HepG2 (cell line): Measurements from ENCODE around the gene RBM14. TPM values are rescaled to one million over a fixed set of nuclear protein-coding genes. Genes with fewer than 3 reads are reported as not detected.

Source experiments
- ARID3A ChIP-seq: IDR thresholded peaks from 2 replicates; pipeline ENCODE4 v1.6.1; 2012; ENCODE audit warnings: low read depth, low read length, improper control_type of control experiment
- FOXC1 ChIP-seq: sonication (generic); formaldehyde crosslinking; IDR thresholded peaks from 2 replicates; pipeline ENCODE4 v1.8.0; 2022; ENCODE audit warnings: mild to moderate bottlenecking, missing genetic modification reagents, borderline replicate concordance
- HIC2 ChIP-seq: sonication (generic); formaldehyde crosslinking; IDR thresholded peaks from 2 replicates; pipeline ENCODE4 v1.9.0; 2022; ENCODE audit warnings: low read depth, missing genetic modification reagents
- KLF6 ChIP-seq: IDR thresholded peaks from 2 replicates; pipeline ENCODE4 v1.8.0; 2016; ENCODE audit warnings: missing biosample characterization, missing genetic modification reagents
- MIER3 ChIP-seq: IDR thresholded peaks from 2 replicates; pipeline ENCODE4 v1.6.1; 2016; ENCODE audit warnings: missing compliant biosample characterization, borderline replicate concordance
- MLLT10 ChIP-seq: sonication (generic); formaldehyde crosslinking; IDR thresholded peaks from 2 replicates; pipeline ENCODE4 v1.4.0; 2020; ENCODE audit warnings: missing genetic modification reagents
- RXRA ChIP-seq: sonication (generic); formaldehyde crosslinking; IDR thresholded peaks from 2 replicates; pipeline ENCODE4 v1.5.1; 2020; ENCODE audit warnings: missing genetic modification reagents
- TBL1XR1 ChIP-seq: fragments of 150-350 bp; IDR thresholded peaks from 2 replicates; pipeline ENCODE4 v1.6.1; 2014; ENCODE audit warnings: borderline replicate concordance, low read length; ENCODE audit not compliant: partially characterized antibody
- U2AF2 ChIP-seq: fragments of 200-400 bp; formaldehyde crosslinking; IDR thresholded peaks from 2 replicates; pipeline ENCODE4 v1.6.1; 2017; ENCODE audit warnings: low read depth, mild to moderate bottlenecking, low read length
- ZNF232 ChIP-seq: sonication (generic); formaldehyde crosslinking; IDR thresholded peaks from 2 replicates; pipeline ENCODE4 v1.4.0; 2020; ENCODE audit warnings: missing genetic modification reagents, borderline replicate concordance
- ZNF33B ChIP-seq: sonication (generic); formaldehyde crosslinking; IDR thresholded peaks from 2 replicates; pipeline ENCODE4 v1.5.1; 2020; ENCODE audit warnings: mild to moderate bottlenecking, missing genetic modification reagents
- ZNF766 ChIP-seq: sonication (generic); formaldehyde crosslinking; IDR thresholded peaks from 2 replicates; pipeline ENCODE4 v1.5.0; 2020; ENCODE audit warnings: missing genetic modification reagents, borderline replicate concordance
- ZSCAN22 ChIP-seq: sonication (generic); formaldehyde crosslinking; IDR thresholded peaks from 2 replicates; pipeline ENCODE4 v1.4.0; 2020; ENCODE audit warnings: mild to moderate bottlenecking, missing genetic modification reagents
- polyA plus RNA-seq, 8 experiments: library from polyadenylated mRNA; depleted of rRNA in 3 of 8; stranded (reverse) in 7 of 8; unstranded in 1 of 8; fragments of >200 nt; fragmentation: Illumina TruSeq in 4 of 8; extraction: Trizol in 4 of 8; gene quantifications; 2 replicates each; pipeline versions ENCODE4 v1.2.1 to v1.2.3, GENCODE V29; 2011 to 2016; ENCODE audit warnings: low read depth in 4 of 8, missing spikeins in 1 of 8, mixed read lengths in 1 of 8; ENCODE audit not compliant: insufficient read depth in 1 of 8
- total RNA-seq, 5 experiments: library from RNA; depleted of rRNA; stranded (reverse); fragments of >200 nt; fragmentation: Illumina TruSeq; extraction: Trizol; gene quantifications; 2 replicates each; pipeline ENCODE4 v1.2.3, GENCODE V29; 2016; ENCODE audit warnings: low read depth in 1 of 5
- TF ChIP-seq, protein P1 (sequence below): sonication (generic); formaldehyde crosslinking; IDR thresholded peaks from 2 replicates; pipeline ENCODE4 v1.5.0; 2020; ENCODE audit warnings: mild to moderate bottlenecking, missing genetic modification reagents, borderline replicate concordance
- TF ChIP-seq, protein P2 (sequence below): sonication (generic); formaldehyde crosslinking; IDR thresholded peaks from 2 replicates; pipeline ENCODE4 v1.8.1; 2023; ENCODE audit warnings: mild to moderate bottlenecking, missing genetic modification reagents
- TF ChIP-seq, protein P3 (sequence below): sonication (generic); formaldehyde crosslinking; IDR thresholded peaks from 2 replicates; pipeline ENCODE4 v1.5.1; 2020; ENCODE audit warnings: mild to moderate bottlenecking, moderate library complexity, missing genetic modification reagents

The RBM14 gene
- total and polyA plus RNA-seq, 2 of the 13 experiments (the other 11 are each of a cell fraction or from before 2014, with no cell fraction given): 12.7 to 44.1 TPM

GRCh38 chr11:66616379-66617154, at the start of gene RBM14 (continued):
- TF ChIP-seq ZSCAN22 (CRISPR knock-in tag) (0 out of 2 replicates have a peak, but pooled peaks have one; percentile 32), FOXC1 (CRISPR knock-in tag) (peak; percentile 93), TBL1XR1 (no peak), ARID3A (no peak), HIC2 (CRISPR knock-in tag) (0 out of 2 replicates have a peak, but pooled peaks have one; percentile 8), ZNF766 (peak; percentile 71; the same call in 1 of the 2 replicates), U2AF2 (no peak), ZNF33B (CRISPR knock-in tag) (peak; percentile 38; the same call in 1 of the 2 replicates), MLLT10 (CRISPR knock-in tag) (no peak), ZNF232 (CRISPR knock-in tag) (0 out of 2 replicates have a peak, but pooled peaks have one; percentile 82), RXRA (CRISPR knock-in tag) (peak; percentile 28; the same call in 1 of the 2 replicates), KLF6 (CRISPR knock-in tag) (peak; percentile 80; the same call in 1 of the 2 replicates), MIER3 (0 out of 2 replicates have a peak, but pooled peaks have one; percentile 13)
- TF ChIP-seq, protein P1, sequence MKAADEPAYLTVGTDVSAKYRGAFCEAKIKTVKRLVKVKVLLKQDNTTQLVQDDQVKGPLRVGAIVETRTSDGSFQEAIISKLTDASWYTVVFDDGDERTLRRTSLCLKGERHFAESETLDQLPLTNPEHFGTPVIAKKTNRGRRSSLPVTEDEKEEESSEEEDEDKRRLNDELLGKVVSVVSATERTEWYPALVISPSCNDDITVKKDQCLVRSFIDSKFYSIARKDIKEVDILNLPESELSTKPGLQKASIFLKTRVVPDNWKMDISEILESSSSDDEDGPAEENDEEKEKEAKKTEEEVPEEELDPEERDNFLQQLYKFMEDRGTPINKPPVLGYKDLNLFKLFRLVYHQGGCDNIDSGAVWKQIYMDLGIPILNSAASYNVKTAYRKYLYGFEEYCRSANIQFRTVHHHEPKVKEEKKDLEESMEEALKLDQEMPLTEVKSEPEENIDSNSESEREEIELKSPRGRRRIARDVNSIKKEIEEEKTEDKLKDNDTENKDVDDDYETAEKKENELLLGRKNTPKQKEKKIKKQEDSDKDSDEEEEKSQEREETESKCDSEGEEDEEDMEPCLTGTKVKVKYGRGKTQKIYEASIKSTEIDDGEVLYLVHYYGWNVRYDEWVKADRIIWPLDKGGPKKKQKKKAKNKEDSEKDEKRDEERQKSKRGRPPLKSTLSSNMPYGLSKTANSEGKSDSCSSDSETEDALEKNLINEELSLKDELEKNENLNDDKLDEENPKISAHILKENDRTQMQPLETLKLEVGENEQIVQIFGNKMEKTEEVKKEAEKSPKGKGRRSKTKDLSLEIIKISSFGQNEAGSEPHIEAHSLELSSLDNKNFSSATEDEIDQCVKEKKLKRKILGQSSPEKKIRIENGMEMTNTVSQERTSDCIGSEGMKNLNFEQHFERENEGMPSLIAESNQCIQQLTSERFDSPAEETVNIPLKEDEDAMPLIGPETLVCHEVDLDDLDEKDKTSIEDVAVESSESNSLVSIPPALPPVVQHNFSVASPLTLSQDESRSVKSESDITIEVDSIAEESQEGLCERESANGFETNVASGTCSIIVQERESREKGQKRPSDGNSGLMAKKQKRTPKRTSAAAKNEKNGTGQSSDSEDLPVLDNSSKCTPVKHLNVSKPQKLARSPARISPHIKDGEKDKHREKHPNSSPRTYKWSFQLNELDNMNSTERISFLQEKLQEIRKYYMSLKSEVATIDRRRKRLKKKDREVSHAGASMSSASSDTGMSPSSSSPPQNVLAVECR (CRISPR knock-in tag): peak; percentile 96
- TF ChIP-seq, protein P2, sequence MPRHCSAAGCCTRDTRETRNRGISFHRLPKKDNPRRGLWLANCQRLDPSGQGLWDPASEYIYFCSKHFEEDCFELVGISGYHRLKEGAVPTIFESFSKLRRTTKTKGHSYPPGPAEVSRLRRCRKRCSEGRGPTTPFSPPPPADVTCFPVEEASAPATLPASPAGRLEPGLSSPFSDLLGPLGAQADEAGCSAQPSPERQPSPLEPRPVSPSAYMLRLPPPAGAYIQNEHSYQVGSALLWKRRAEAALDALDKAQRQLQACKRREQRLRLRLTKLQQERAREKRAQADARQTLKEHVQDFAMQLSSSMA (CRISPR knock-in tag): 0 out of 2 replicates have a peak, but pooled peaks have one; percentile 72
- TF ChIP-seq, protein P3, sequence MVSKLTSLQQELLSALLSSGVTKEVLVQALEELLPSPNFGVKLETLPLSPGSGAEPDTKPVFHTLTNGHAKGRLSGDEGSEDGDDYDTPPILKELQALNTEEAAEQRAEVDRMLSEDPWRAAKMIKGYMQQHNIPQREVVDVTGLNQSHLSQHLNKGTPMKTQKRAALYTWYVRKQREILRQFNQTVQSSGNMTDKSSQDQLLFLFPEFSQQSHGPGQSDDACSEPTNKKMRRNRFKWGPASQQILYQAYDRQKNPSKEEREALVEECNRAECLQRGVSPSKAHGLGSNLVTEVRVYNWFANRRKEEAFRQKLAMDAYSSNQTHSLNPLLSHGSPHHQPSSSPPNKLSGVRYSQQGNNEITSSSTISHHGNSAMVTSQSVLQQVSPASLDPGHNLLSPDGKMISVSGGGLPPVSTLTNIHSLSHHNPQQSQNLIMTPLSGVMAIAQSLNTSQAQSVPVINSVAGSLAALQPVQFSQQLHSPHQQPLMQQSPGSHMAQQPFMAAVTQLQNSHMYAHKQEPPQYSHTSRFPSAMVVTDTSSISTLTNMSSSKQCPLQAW (CRISPR knock-in tag): no peak
